ENCODE measurements around the gene SLF1.

DNA sequence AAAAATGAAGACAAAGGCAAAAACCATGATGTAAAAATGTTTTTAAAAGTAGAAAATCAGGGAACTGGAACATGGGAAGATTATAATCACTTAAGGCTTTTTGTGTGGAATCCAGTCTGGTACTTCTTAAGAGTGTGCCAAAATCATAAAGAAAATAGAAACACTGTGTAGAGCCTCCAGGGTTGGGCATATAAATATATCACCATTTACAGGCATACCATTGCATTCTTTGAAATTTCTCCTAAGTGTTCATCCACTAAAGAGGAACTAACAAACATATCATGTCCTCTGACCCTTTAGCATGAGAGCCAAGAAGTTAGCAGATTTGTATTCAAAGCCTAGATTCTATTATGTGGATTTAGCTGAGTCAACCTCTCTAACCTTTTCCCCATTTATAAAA is 93.3 kb downstream of the SLF1 start:
- TF ChIP-seq EZH2 (IDR thresholded peaks at IDR 0.05; ENCODE audit: low read depth, unreplicated experiment) (no peak), POLR2AphosphoS5 (IDR thresholded peaks at IDR 0.05; ENCODE audit: low read depth) (no peak), EZH2phosphoT487 (IDR thresholded peaks at IDR 0.05; ENCODE audit: unreplicated experiment) (no peak), CREB1 (CRISPR knock-in tag; IDR thresholded peaks at IDR 0.05; ENCODE audit: low read depth) (no peak)
- TF ChIP-seq, protein P1, sequence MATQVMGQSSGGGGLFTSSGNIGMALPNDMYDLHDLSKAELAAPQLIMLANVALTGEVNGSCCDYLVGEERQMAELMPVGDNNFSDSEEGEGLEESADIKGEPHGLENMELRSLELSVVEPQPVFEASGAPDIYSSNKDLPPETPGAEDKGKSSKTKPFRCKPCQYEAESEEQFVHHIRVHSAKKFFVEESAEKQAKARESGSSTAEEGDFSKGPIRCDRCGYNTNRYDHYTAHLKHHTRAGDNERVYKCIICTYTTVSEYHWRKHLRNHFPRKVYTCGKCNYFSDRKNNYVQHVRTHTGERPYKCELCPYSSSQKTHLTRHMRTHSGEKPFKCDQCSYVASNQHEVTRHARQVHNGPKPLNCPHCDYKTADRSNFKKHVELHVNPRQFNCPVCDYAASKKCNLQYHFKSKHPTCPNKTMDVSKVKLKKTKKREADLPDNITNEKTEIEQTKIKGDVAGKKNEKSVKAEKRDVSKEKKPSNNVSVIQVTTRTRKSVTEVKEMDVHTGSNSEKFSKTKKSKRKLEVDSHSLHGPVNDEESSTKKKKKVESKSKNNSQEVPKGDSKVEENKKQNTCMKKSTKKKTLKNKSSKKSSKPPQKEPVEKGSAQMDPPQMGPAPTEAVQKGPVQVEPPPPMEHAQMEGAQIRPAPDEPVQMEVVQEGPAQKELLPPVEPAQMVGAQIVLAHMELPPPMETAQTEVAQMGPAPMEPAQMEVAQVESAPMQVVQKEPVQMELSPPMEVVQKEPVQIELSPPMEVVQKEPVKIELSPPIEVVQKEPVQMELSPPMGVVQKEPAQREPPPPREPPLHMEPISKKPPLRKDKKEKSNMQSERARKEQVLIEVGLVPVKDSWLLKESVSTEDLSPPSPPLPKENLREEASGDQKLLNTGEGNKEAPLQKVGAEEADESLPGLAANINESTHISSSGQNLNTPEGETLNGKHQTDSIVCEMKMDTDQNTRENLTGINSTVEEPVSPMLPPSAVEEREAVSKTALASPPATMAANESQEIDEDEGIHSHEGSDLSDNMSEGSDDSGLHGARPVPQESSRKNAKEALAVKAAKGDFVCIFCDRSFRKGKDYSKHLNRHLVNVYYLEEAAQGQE (IDR thresholded peaks at IDR 0.05; ENCODE audit: unreplicated experiment): no peak
- TF ChIP-seq, protein P2, sequence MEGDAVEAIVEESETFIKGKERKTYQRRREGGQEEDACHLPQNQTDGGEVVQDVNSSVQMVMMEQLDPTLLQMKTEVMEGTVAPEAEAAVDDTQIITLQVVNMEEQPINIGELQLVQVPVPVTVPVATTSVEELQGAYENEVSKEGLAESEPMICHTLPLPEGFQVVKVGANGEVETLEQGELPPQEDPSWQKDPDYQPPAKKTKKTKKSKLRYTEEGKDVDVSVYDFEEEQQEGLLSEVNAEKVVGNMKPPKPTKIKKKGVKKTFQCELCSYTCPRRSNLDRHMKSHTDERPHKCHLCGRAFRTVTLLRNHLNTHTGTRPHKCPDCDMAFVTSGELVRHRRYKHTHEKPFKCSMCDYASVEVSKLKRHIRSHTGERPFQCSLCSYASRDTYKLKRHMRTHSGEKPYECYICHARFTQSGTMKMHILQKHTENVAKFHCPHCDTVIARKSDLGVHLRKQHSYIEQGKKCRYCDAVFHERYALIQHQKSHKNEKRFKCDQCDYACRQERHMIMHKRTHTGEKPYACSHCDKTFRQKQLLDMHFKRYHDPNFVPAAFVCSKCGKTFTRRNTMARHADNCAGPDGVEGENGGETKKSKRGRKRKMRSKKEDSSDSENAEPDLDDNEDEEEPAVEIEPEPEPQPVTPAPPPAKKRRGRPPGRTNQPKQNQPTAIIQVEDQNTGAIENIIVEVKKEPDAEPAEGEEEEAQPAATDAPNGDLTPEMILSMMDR (conservative IDR thresholded peaks at IDR 0.05; ENCODE audit: low read depth in 2 of 2): no peak

Data from GM23338 (cell line).